ENCODE measurements around the gene CD46. TPM values are rescaled to one million over a fixed set of nuclear protein-coding genes. Genes with fewer than 3 reads are reported as not detected.

CD46 gene
- total and polyA plus RNA-seq, 4 experiments from 2014 or later, result 171 to 234 (median 196) TPM

DNA sequence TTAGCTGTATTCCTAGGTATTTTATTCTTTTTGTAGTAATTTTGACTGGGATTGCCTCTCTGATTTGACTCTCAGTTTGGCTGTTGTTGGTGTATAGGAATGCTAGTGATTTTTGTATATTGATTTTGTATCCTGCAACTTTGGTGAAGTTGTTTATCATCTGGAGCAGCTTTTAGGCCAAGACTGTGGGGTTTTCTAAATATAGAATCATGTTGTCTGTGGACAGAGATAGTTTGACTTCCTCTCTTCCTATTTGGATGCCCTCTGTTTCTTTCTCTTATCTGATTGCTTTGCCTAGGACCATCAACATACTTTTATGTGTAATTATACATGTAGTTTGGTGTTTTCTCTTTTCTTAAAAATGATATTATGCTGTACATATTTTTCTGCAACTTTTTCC lies 27.2 kb downstream of the CD46 start:
- peaks cover 0 to 13% (median 3%) of the 10 kb centered on the region in 8 donors for H3K9me3 Mint-ChIP-seq
- peaks cover 24 to 44% (median 35%) of the 10 kb centered on the region in 4 donors for H3K4me1 Mint-ChIP-seq
- peaks cover 66 to 74% of the 10 kb centered on the region in 2 donors for H3K36me3 Mint-ChIP-seq
- H3K4me3 Mint-ChIP-seq, result no peak overlapping the region
- H3K27ac Mint-ChIP-seq, result peak overlapping the region in 1 of 7 donors; percentile 18
- Histone ChIP-seq H3K9me3 (ENCODE audit: control insufficient read depth in 1 of 2, low read length in 2 of 2) (no peaks in the 10 kb centered on the region), H3K4me3 (ENCODE audit: low read length in 2 of 2) (no peak overlapping the region), H3K36me3 (ENCODE audit: insufficient read depth, low read length) (peaks cover 13% of the 10 kb centered on the region), H3K27me3 (ENCODE audit: insufficient read depth, low read length) (no peaks in the 10 kb centered on the region), H3K27ac (ENCODE audit: low read depth, low read length) (no peak overlapping the region), H3K4me1 (ENCODE audit: insufficient read depth, low read length) (peaks cover 4% of the 10 kb centered on the region)
- DNase-seq, result no peak
- H3K27me3 Mint-ChIP-seq, result no peaks in the 10 kb centered on the region
- POLR2A ChIA-PET (ENCODE audit: partially characterized antibody), result interaction anchor here (0.9 to 1.3 kb wide), 2 partner anchors 18 to 30 kb away, joined by 3 read pairs; no protein-coding TSS in a partner anchor
- CTCF ChIA-PET (ENCODE audit: partially characterized antibody), result interaction anchor here (2.9 kb wide), 1 partner anchor 18 kb away, joined by 14 read pairs; no protein-coding TSS in a partner anchor
- intact Hi-C loops (cut with micrococcal nuclease), result no loop called here

- H3K4me1 ChIP-seq (ENCODE audit: insufficient read depth, low read length), result peaks cover 4% of the 10 kb centered on the region
- no peaks in the 10 kb centered on the region for H3K27me3 ChIP-seq (ENCODE audit: insufficient read depth, low read length)
- Mint-ChIP-seq H3K9me3 (peaks cover 0 to 4% (median 3%) of the 10 kb centered on the region in 8 donors), H3K27me3 (no peaks in the 10 kb centered on the region), H3K27ac (no peak overlapping the region), H3K4me3 (no peak overlapping the region), H3K36me3 (peaks cover 61 to 70% of the 10 kb centered on the region in 2 donors), H3K4me1 (peaks cover 20 to 30% (median 29%) of the 10 kb centered on the region in 4 donors)
- intact Hi-C loops (cut with micrococcal nuclease), result no loop called here
- no peak for DNase-seq
- ChIA-PET CTCF (ENCODE audit: partially characterized antibody) (no interaction called here), POLR2A (ENCODE audit: partially characterized antibody) (no interaction called here)
- no peaks in the 10 kb centered on the region for H3K9me3 ChIP-seq (ENCODE audit: control insufficient read depth in 1 of 2, low read length in 2 of 2)
- no peak overlapping the region for H3K27ac ChIP-seq (ENCODE audit: low read depth, low read length)
- peaks cover 13% of the 10 kb centered on the region for H3K36me3 ChIP-seq (ENCODE audit: insufficient read depth, low read length)
- H3K4me3 ChIP-seq (ENCODE audit: low read length in 2 of 2), result no peak overlapping the region
These were observed 29.5 kb downstream of the CD46 start for GRCh38 chr1:207781312-207781711.

DNA sequence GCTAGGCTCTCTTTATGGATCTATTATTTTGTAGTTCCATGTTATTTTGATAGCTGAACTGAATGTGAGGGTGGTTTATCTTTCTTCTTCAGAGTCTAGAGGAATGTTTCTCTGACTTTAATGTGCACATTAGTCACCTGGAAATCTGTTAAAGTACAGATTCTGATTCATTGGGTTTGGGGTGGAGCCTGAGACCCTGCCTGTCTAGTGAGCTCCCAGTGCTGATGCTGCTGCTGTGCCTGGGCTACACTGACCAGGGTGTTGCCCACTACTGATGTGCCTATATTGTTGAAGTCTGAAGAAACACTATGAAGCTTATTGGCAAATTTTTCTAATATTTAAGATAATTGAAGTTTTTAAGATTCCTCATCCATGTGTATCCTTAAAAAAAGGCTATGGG lies 35.9 kb downstream of the CD46 start:
- peaks cover 13% of the 10 kb centered on the region for H3K36me3 ChIP-seq (ENCODE audit: insufficient read depth, low read length)
- Mint-ChIP-seq H3K27ac (peak overlapping the region in 2 of 7 donors; percentile 8 to 10), H3K4me1 (peaks cover 0 to 1% (median 0%) of the 10 kb centered on the region in 4 donors), H3K4me3 (no peak overlapping the region), H3K9me3 (no peaks in the 10 kb centered on the region), H3K27me3 (no peaks in the 10 kb centered on the region), H3K36me3 (peaks cover 27 to 55% of the 10 kb centered on the region in 2 donors)
- POLR2A ChIA-PET (ENCODE audit: partially characterized antibody), result interaction anchor here (1.4 kb wide), 1 partner anchor 12 kb away, joined by 4 read pairs; no protein-coding TSS in a partner anchor
- H3K4me1 ChIP-seq (ENCODE audit: insufficient read depth, low read length), result no peaks in the 10 kb centered on the region
- H3K27ac ChIP-seq (ENCODE audit: low read depth, low read length), result no peak overlapping the region
- DNase-seq, result no peak
- CTCF ChIA-PET (ENCODE audit: partially characterized antibody), result interaction anchor here (1.7 to 3.1 kb wide), 2 partner anchors 8 to 10 kb away, joined by 6 to 23 read pairs; no protein-coding TSS in a partner anchor
- H3K9me3 ChIP-seq (ENCODE audit: control insufficient read depth in 1 of 2, low read length in 2 of 2), result no peaks in the 10 kb centered on the region
- intact Hi-C loops (cut with micrococcal nuclease), result no loop called here
- no peaks in the 10 kb centered on the region for H3K27me3 ChIP-seq (ENCODE audit: insufficient read depth, low read length)
- no peak overlapping the region for H3K4me3 ChIP-seq (ENCODE audit: low read length in 2 of 2)

- H3K27ac Mint-ChIP-seq, result no peak overlapping the region
- ChIA-PET POLR2A (ENCODE audit: partially characterized antibody) (no interaction called here), CTCF (ENCODE audit: partially characterized antibody) (interaction anchor here (1.1 to 1.4 kb wide), 2 partner anchors 23 to 80 kb away, joined by 3 read pairs; no protein-coding TSS in a partner anchor)
- no peak for DNase-seq
- Histone ChIP-seq H3K4me3 (ENCODE audit: low read length in 2 of 2) (no peak overlapping the region), H3K27me3 (ENCODE audit: insufficient read depth, low read length) (no peaks in the 10 kb centered on the region), H3K9me3 (ENCODE audit: control insufficient read depth in 1 of 2, low read length in 2 of 2) (no peaks in the 10 kb centered on the region), H3K27ac (ENCODE audit: low read depth, low read length) (no peak overlapping the region), H3K4me1 (ENCODE audit: insufficient read depth, low read length) (no peaks in the 10 kb centered on the region), H3K36me3 (ENCODE audit: insufficient read depth, low read length) (peaks cover 11% of the 10 kb centered on the region)
- no peaks in the 10 kb centered on the region for H3K27me3 Mint-ChIP-seq
- H3K36me3 Mint-ChIP-seq, result peaks cover 19 to 60% of the 10 kb centered on the region in 2 donors
- peaks cover 0 to 3% (median 3%) of the 10 kb centered on the region in 4 donors for H3K4me1 Mint-ChIP-seq
- H3K4me3 Mint-ChIP-seq, result no peak overlapping the region
- intact Hi-C loops (cut with micrococcal nuclease), result no loop called here
- no peaks in the 10 kb centered on the region for H3K9me3 Mint-ChIP-seq
These were observed 37.5 kb downstream of the CD46 start for GRCh38 chr1:207789386-207789785.

DNA sequence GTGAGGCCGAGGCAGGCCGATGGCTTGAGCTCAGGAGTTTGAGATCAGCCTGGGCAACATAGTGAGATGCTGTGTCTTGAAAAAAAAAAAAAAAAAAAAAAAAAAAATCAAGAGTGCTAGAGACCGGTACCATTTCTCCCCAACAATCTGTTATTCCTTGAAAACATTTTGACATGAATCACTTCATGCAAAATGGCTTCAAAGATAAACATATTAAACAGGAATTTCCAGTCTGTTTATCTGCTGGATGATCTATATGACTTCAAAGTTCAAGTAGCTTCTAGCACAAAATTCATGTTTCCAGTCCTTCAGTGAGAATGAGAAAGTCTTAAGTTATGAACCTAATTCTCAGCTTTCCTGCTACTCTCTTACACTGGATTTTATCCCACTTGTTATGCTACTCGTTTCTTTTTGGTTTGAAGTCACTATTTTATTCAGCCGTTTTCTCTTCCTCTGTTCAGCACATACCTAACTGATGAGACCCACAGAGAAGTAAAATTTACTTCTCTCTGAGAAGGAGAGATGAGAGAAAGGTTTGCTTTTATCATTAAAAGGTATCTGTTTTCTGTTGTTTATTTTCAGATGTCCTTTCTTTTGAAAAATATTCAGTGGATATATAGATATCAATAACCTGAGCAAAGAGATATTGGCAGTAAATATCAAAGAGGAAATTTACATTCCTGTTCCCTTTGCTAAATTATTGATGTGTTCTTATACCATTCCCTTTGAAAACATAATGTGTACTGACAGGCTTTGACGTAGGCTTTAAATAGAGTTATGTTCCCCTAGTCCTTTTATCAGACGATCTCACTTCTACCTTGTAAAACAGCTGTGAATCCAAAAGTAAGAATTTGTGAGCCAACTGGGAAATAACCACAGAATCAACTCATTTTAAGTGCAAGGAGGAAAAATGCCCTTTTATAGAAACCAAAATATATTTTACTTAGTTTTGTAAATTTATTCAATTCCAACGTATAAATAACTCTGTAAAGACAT lies 38.2 kb downstream of the CD46 start:
- Mint-ChIP-seq H3K9me3 (no peaks in the 10 kb centered on the region), H3K36me3 (peaks cover 12 to 58% of the 10 kb centered on the region in 2 donors), H3K4me1 (peaks cover 0 to 6% (median 2%) of the 10 kb centered on the region in 4 donors), H3K27me3 (no peaks in the 10 kb centered on the region), H3K27ac (peak overlapping the region in 2 of 7 donors; percentile 19 to 74), H3K4me3 (no peak overlapping the region)
- ChIA-PET POLR2A (ENCODE audit: partially characterized antibody) (no interaction called here), CTCF (ENCODE audit: partially characterized antibody) (interaction anchor here (1.1 to 1.4 kb wide), 2 partner anchors 22 to 79 kb away, joined by 3 read pairs; no protein-coding TSS in a partner anchor)
- intact Hi-C loops (cut with micrococcal nuclease), result no loop called here
- no peaks in the 10 kb centered on the region for H3K9me3 ChIP-seq (ENCODE audit: control insufficient read depth in 1 of 2, low read length in 2 of 2)
- no peaks in the 10 kb centered on the region for H3K4me1 ChIP-seq (ENCODE audit: insufficient read depth, low read length)
- H3K27me3 ChIP-seq (ENCODE audit: insufficient read depth, low read length), result no peaks in the 10 kb centered on the region
- DNase-seq, result no peak
- H3K36me3 ChIP-seq (ENCODE audit: insufficient read depth, low read length), result peaks cover 7% of the 10 kb centered on the region
- H3K27ac ChIP-seq (ENCODE audit: low read depth, low read length), result no peak overlapping the region
- no peak overlapping the region for H3K4me3 ChIP-seq (ENCODE audit: low read length in 2 of 2)

- Mint-ChIP-seq H3K9me3 (no peaks in the 10 kb centered on the region), H3K4me1 (peaks cover 0 to 8% (median 3%) of the 10 kb centered on the region in 4 donors), H3K4me3 (no peak overlapping the region), H3K27ac (peak overlapping the region in 1 of 7 donors; percentile 31), H3K36me3 (peaks cover 4 to 55% of the 10 kb centered on the region in 2 donors), H3K27me3 (no peaks in the 10 kb centered on the region)
- Histone ChIP-seq H3K36me3 (ENCODE audit: insufficient read depth, low read length) (peaks cover 7% of the 10 kb centered on the region), H3K27me3 (ENCODE audit: insufficient read depth, low read length) (no peaks in the 10 kb centered on the region), H3K9me3 (ENCODE audit: control insufficient read depth in 1 of 2, low read length in 2 of 2) (no peaks in the 10 kb centered on the region), H3K4me3 (ENCODE audit: low read length in 2 of 2) (no peak overlapping the region), H3K4me1 (ENCODE audit: insufficient read depth, low read length) (no peaks in the 10 kb centered on the region), H3K27ac (ENCODE audit: low read depth, low read length) (no peak overlapping the region)
- POLR2A ChIA-PET (ENCODE audit: partially characterized antibody), result no interaction called here
- intact Hi-C loops (cut with micrococcal nuclease), result no loop called here
- CTCF ChIA-PET (ENCODE audit: partially characterized antibody), result interaction anchor here (1.0 kb wide), 1 partner anchor 14 kb away, joined by 3 read pairs; no protein-coding TSS in a partner anchor
- no peak for DNase-seq
These were observed 39.4 kb downstream of the CD46 start for GRCh38 chr1:207791290-207791689.

DNA sequence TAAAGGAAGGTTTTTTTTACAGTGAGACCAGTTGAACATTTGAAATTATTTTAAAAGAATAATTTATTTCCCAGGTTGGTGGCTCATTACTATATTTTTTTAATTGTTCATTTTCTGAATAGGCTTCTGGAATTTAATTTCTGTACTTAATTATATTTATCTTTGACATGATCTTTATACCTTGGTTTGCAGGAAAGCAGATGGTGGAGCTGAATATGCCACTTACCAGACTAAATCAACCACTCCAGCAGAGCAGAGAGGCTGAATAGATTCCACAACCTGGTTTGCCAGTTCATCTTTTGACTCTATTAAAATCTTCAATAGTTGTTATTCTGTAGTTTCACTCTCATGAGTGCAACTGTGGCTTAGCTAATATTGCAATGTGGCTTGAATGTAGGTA lies 41.5 kb downstream of the CD46 start:
- intact Hi-C loops (cut with micrococcal nuclease), result no loop called here
- Mint-ChIP-seq H3K27ac (peak overlapping the region in 2 of 7 donors; percentile 23 to 64), H3K36me3 (peaks cover 4 to 49% of the 10 kb centered on the region in 2 donors), H3K27me3 (no peaks in the 10 kb centered on the region), H3K4me3 (no peak overlapping the region), H3K9me3 (no peaks in the 10 kb centered on the region), H3K4me1 (peaks cover 11 to 17% (median 13%) of the 10 kb centered on the region in 4 donors)
- Histone ChIP-seq H3K36me3 (ENCODE audit: insufficient read depth, low read length) (peaks cover 7% of the 10 kb centered on the region), H3K4me1 (ENCODE audit: insufficient read depth, low read length) (peaks cover 14% of the 10 kb centered on the region), H3K9me3 (ENCODE audit: control insufficient read depth in 1 of 2, low read length in 2 of 2) (no peaks in the 10 kb centered on the region), H3K4me3 (ENCODE audit: low read length in 2 of 2) (no peak overlapping the region), H3K27me3 (ENCODE audit: insufficient read depth, low read length) (no peaks in the 10 kb centered on the region), H3K27ac (ENCODE audit: low read depth, low read length) (no peak overlapping the region)
- DNase-seq, result no peak
- CTCF ChIA-PET (ENCODE audit: partially characterized antibody), result no interaction called here
- POLR2A ChIA-PET (ENCODE audit: partially characterized antibody), result interaction anchor here (1.0 kb wide), 1 partner anchor 32 kb away, joined by 3 read pairs; no protein-coding TSS in a partner anchor
